OCI-LY7 (cell line): ENCODE data around the gene NDUFC1. TPM values are rescaled to one million over a fixed set of nuclear protein-coding genes. Genes with fewer than 3 reads are reported as not detected.
"Not testable (repeated sequence)": the region's sequence is repeated elsewhere in the genome, so short reads cannot be mapped to it uniquely, and the experiment has no call there.

Experiments
- BruUV-seq: library from RNA; stranded (reverse); fragments of 400-500 nt; replicated peaks from 2 replicates; lab custom pipeline; 2021; lab: Mats Ljungman, UMichigan
- CTCF ChIA-PET: fragments of 300-600 bp; sonication (Branson Sonifier 250); formaldehyde crosslinking; loops from one replicate; lab custom pipeline; 2022; ENCODE audit warnings: antibody characterized with exemption; ENCODE audit not compliant: unreplicated experiment; lab: Charles Lee
- POLR2A ChIA-PET: fragments of 300-600 bp; sonication (Branson Sonifier 250); formaldehyde crosslinking; loops from one replicate; lab custom pipeline; 2022; ENCODE audit warnings: antibody characterized with exemption; lab: Charles Lee
- DNase-seq: peaks from one replicate; pipeline ENCODE4 v3.0.0-alpha.2; 2015; ENCODE audit warnings: low spot score
- H2AFZ ChIP-seq: fragments of 200-600 bp; sonication (generic), shearing (Covaris generic); 2 replicates; pipeline ENCODE4 v1.6.1; 2014; ENCODE audit warnings: mild to moderate bottlenecking, antibody characterized with exemption, low read length, moderate library complexity
- H3K27ac ChIP-seq: fragments of 200-600 bp; sonication (generic); 2 replicates; pipeline ENCODE4 v1.5.1; 2014; ENCODE audit warnings: mixed run types, low read depth, mild to moderate bottlenecking, moderate library complexity, low read length, inconsistent platforms; ENCODE audit not compliant: poor library complexity, severe bottlenecking
- H3K36me3 ChIP-seq: fragments of 200-600 bp; sonication (generic); 2 replicates; pipeline ENCODE4 v1.6.1; 2014; ENCODE audit warnings: mild to moderate bottlenecking, antibody characterized with exemption, low read length, moderate library complexity, mixed read lengths; ENCODE audit not compliant: insufficient read depth
- H3K4me1 ChIP-seq: fragments of 200-600 bp; sonication (generic); 2 replicates; pipeline ENCODE4 v1.5.1; 2014; ENCODE audit warnings: mild to moderate bottlenecking, low read length; ENCODE audit not compliant: insufficient read depth, poor library complexity, severe bottlenecking
- H3K4me2 ChIP-seq: fragments of 200-600 bp; sonication (generic); 2 replicates; pipeline ENCODE4 v1.6.1; 2014; ENCODE audit warnings: mild to moderate bottlenecking, low read length
- H3K4me3 ChIP-seq: fragments of 200-600 bp; sonication (generic); 2 replicates; pipeline ENCODE4 v1.5.1; 2014; ENCODE audit warnings: mild to moderate bottlenecking, low read depth, low read length; ENCODE audit not compliant: poor library complexity, severe bottlenecking
- H3K79me2 ChIP-seq: fragments of 200-600 bp; sonication (generic); 2 replicates; pipeline ENCODE4 v1.6.1; 2016; ENCODE audit warnings: low read depth, mild to moderate bottlenecking, low read length, moderate library complexity, mixed read lengths; ENCODE audit not compliant: insufficient read depth
- H3K9me2 ChIP-seq: fragments of 200-600 bp; sonication (generic); 2 replicates; pipeline ENCODE4 v1.6.1; 2016; ENCODE audit warnings: mild to moderate bottlenecking, low read length, mixed read lengths; ENCODE audit not compliant: insufficient read depth
- H3K9me3 ChIP-seq: fragments of 200-600 bp; sonication (generic); 2 replicates; pipeline ENCODE4 v1.6.1; 2014; ENCODE audit warnings: mild to moderate bottlenecking, mixed run types, low read length, mixed read lengths
- H4K20me1 ChIP-seq: fragments of 200-600 bp; sonication (generic); 2 replicates; pipeline ENCODE4 v1.6.1; 2014; ENCODE audit warnings: mild to moderate bottlenecking, antibody characterized with exemption, low read length, moderate library complexity, mixed read lengths; ENCODE audit not compliant: insufficient read depth
- CTCF ChIP-seq: fragments of 200-600 bp; sonication (generic); conservative IDR thresholded peaks from 2 replicates; pipeline ENCODE4 v1.5.1; 2014; ENCODE audit warnings: mild to moderate bottlenecking, antibody characterized with exemption, low read length, moderate library complexity, mixed read lengths
- EZH2phosphoT487 ChIP-seq: fragments of 200-600 bp; sonication (generic); IDR thresholded peaks from 2 replicates; pipeline ENCODE4 v1.6.1; 2018; ENCODE audit warnings: low read depth, borderline replicate concordance, mild to moderate bottlenecking, mixed run types, antibody characterized with exemption, low read length, moderate library complexity, mixed read lengths
- intact Hi-C: fragments of 100-400 bp; cut with micrococcal nuclease; formaldehyde crosslinking; loops from one replicate; pipeline ENCODE4 v1.10.0; 2022; ENCODE audit not compliant: unreplicated experiment
- total RNA-seq, 2 experiments: library from RNA; depleted of rRNA in 1 of 2; stranded (reverse); fragments of >200 nt in 1 of 2; shearing (Covaris generic) in 1 of 2; gene quantifications; 2 replicates each; pipeline ENCODE4 v1.2.3, GENCODE V29; 2014 to 2022

Gene NDUFC1
- total RNA-seq, 2 experiments from 2014 or later: 69.2 to 82.6 TPM

- ChIA-PET POLR2A (interaction anchor here (0.6 to 1.4 kb wide), 9 partner anchors 13 to 140 kb away, joined by 3 to 8 read pairs (median 3); partner anchors contain the start of genes NAA15 and NDUFC1), CTCF (interaction anchor here (1.0 kb wide), 1 partner anchor 8 kb away, joined by 3 read pairs; no protein-coding TSS in a partner anchor)
- peaks cover 34% of the 10 kb centered on the region for H3K9me3 ChIP-seq
- peak overlapping the region; percentile 54 for H3K4me3 ChIP-seq
- peaks cover 72% of the 10 kb centered on the region for H3K36me3 ChIP-seq
- TF ChIP-seq CTCF: no peak
- TF ChIP-seq EZH2phosphoT487: no peak
- peaks cover 9% of the 10 kb centered on the region; the same call in 1 of the 2 replicates for H4K20me1 ChIP-seq
- no peaks in the 10 kb centered on the region for H3K9me2 ChIP-seq
- H3K79me2 ChIP-seq: peaks cover 100% of the 10 kb centered on the region
- peak; percentile 65 for DNase-seq
- intact Hi-C loops: loop anchor here (1.0 kb wide), 1 partner anchor 13 kb away; the partner anchor contains the start of gene NDUFC1
- peak overlapping the region; percentile 79 for H3K4me2 ChIP-seq
- H3K4me1 ChIP-seq: peaks cover 67% of the 10 kb centered on the region
- peak overlapping the region; percentile 79 for H3K27ac ChIP-seq
- no peak overlapping the region for H2AFZ ChIP-seq
- no TSS peak for BruUV-seq
Observed at GRCh38 chr4:139315221-139315675, 13.0 kb upstream of the NDUFC1 start.

- ChIA-PET POLR2A (interaction anchor here (0.6 to 1.4 kb wide), 4 partner anchors 9 to 1303 kb away, joined by 3 to 8 read pairs (median 4); partner anchors contain the start of gene NAA15), CTCF (interaction anchor here (1.0 kb wide), 1 partner anchor 9 kb away, joined by 3 read pairs; no protein-coding TSS in a partner anchor)
- H3K4me2 ChIP-seq: peak overlapping the region; percentile 79
- no peak overlapping the region for H2AFZ ChIP-seq
- no peak for TF ChIP-seq EZH2phosphoT487
- no peak for TF ChIP-seq CTCF
- BruUV-seq: no TSS peak
- peak overlapping the region; percentile 79 for H3K27ac ChIP-seq
- H3K4me1 ChIP-seq: peaks cover 77% of the 10 kb centered on the region
- peaks cover 100% of the 10 kb centered on the region for H3K79me2 ChIP-seq
- no peak for DNase-seq
- H3K36me3 ChIP-seq: peaks cover 70% of the 10 kb centered on the region
- no peaks in the 10 kb centered on the region for H3K9me2 ChIP-seq
- H3K4me3 ChIP-seq: peak overlapping the region; percentile 54
- peaks cover 28% of the 10 kb centered on the region for H3K9me3 ChIP-seq
- H4K20me1 ChIP-seq: peaks cover 9% of the 10 kb centered on the region; the same call in 1 of the 2 replicates
- intact Hi-C loops: no loop called here
Observed at GRCh38 chr4:139314047-139314800, 11.9 kb upstream of the NDUFC1 start.

GRCh38 chr4:139313414-139313813 lies 11.1 kb upstream of the NDUFC1 start:
- POLR2A ChIA-PET: interaction anchor here (0.7 kb wide), 1 partner anchor 1304 kb away, joined by 5 read pairs; no protein-coding TSS in a partner anchor
- DNase-seq, intact Hi-C loops, CTCF ChIA-PET, BruUV-seq, H4K20me1 ChIP-seq, H2AFZ ChIP-seq, H3K9me2 ChIP-seq: not testable (repeated sequence)
- Histone ChIP-seq H3K9me3 (peaks cover 23% of the 10 kb centered on the region), H3K79me2 (peaks cover 100% of the 10 kb centered on the region), H3K4me2 (peak overlapping the region; percentile 79), H3K36me3 (peaks cover 69% of the 10 kb centered on the region), H3K4me3 (peak overlapping the region; percentile 54), H3K4me1 (peaks cover 79% of the 10 kb centered on the region), H3K27ac (peak overlapping the region; percentile 79)
